GM18526 (cell line): Measurements from ENCODE around the gene ACSS1.

Experiments
- POLR2A ChIP-seq: IDR thresholded peaks from 3 replicates; pipeline ENCODE4 v1.6.1; 2011; ENCODE audit not compliant: insufficient read length; ENCODE audit errors: extremely low read depth

Gene ACSS1

DNA sequence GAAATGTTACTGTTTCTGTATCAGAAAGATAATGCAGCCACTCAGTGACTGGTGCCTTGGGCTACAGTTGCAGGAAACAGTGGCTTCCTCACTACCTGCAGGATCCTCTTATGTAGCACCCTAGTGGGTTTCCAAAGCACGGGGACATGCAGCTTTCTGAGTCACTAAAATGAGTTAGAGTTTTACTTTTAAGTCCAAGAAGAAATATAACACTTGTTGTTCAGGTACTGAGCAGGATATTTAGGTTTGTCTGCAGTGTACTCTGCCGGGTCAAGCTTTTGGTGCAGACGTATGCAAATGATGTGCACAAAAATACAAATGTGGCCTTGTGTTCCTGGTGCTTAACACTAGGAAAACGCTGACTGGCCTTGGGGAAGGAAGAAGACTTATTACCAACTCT is 22.0 kb downstream of the ACSS1 start:
- TF ChIP-seq POLR2A: no peak

- TF ChIP-seq POLR2A: no peak
These were observed 24.0 kb downstream of the ACSS1 start for GRCh38 chr20:25033924-25034300.

DNA sequence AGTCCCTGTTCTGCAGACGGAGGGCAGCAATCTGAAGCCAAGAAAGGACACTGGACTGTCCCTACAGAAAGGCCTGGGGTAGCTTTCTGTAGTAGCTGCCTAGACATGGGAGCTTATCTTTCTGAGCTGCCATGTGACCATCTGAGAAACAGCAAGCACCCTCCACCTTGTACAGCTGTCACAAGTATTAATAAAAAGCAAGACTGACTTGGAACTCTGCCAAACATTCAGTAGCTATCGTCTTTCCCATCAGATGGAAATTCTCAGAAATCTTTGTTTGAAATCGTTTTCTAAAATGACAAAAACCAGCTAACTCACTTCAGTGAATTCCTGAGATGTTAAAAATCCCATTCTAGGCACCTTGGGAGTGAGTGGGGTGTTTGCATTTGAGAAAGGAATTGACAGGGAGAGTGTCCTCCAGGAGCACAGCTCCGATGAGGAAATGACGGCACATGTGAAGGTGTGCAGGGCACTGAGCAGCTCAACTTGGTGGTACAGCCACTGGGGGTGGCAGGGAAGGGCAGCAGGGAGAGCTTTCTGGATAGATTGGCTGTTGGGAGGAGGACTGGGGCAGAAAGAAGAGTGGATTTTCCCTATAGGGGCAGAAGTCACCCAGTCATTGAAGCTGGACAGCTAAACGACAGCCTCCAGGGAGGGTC is 24.5 kb downstream of the ACSS1 start:
- no peak for TF ChIP-seq POLR2A

- TF ChIP-seq POLR2A: no peak
These were observed 25.3 kb downstream of the ACSS1 start for GRCh38 chr20:25032478-25033264.

- TF ChIP-seq POLR2A: no peak
These were observed 25.9 kb downstream of the ACSS1 start for GRCh38 chr20:25032065-25032477.

DNA sequence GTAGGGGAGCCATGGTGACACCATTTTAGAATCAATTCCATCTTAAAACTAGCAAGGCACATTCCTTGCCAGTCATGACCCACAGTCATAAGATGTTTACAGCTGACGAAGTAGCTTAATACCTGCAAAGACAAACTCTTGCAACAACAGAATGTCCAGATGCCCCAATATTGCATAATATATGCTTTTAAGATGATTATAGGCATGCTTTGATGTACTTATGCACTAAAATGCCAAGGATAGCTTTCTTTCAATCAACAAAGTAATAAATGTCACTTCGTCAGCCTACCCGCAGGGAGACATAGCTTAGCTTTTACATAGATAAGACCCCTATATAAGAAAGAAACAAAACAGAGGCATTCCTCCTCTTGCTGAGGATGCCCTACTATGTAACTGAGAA is 26.7 kb downstream of the ACSS1 start:
- TF ChIP-seq POLR2A: no peak

- no peak for TF ChIP-seq POLR2A
These were observed 27.2 kb downstream of the ACSS1 start for GRCh38 chr20:25030649-25031207.

- TF ChIP-seq POLR2A: no peak
These were observed 27.8 kb downstream of the ACSS1 start for GRCh38 chr20:25030007-25030648.

- TF ChIP-seq POLR2A: no peak
These were observed 31.8 kb downstream of the ACSS1 start for GRCh38 chr20:25025986-25026605.

- TF ChIP-seq POLR2A: no peak
These were observed 32.7 kb downstream of the ACSS1 start for GRCh38 chr20:25025091-25025861.

GRCh38 chr20:25024171-25024570 is 33.8 kb downstream of the ACSS1 start:
- no peak for TF ChIP-seq POLR2A

DNA sequence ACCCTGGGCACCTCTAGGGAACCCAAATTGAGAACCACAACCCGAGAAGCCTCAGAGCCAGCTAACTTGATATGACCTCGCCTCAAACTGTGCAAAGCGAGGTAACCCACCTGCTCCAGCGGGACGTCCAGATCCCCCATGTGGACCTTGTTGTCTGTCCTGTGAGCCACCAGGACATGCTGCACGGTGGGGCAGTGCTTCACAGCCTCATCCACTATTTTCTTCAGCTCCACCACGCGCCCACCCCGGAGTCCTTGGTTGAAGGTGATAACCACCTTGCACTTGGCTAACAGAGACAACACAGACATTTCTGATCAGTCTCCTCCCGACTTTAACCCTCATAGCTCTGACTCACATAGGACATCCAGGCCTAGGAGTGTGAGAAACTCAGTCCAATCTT is 34.6 kb downstream of the ACSS1 start:
- TF ChIP-seq POLR2A: no peak

- no peak for TF ChIP-seq POLR2A
These were observed 35.3 kb downstream of the ACSS1 start for GRCh38 chr20:25022680-25023079.

DNA sequence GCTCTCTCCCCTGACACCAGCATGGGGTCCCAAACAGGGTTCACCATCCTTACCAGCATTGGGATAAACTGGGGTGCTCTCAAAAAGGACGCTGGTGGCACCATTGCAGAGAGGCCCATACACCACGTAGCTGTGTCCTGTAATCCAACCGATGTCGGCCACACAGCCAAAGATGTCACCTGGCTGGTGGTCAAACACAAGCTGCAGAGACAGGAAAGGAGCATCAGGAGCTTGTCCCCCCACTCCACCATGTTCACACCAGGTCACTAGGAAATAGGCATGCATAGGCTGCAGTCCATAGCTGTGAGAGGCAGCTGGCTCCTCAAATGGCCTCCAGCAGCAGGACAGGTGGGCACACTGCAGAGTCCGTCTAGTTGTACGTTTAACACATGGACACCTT is 36.6 kb downstream of the ACSS1 start:
- no peak for TF ChIP-seq POLR2A

- no peak for TF ChIP-seq POLR2A
These were observed 37.0 kb downstream of the ACSS1 start for GRCh38 chr20:25020901-25021301.
